GM19035 (cell line): ENCODE data around the gene WSB2.

Experiments
- ATAC-seq: cut with Tn5 transposase; IDR thresholded peaks from one replicate; pipeline ENCODE4 v1.9.1; 2021; ENCODE audit not compliant: unreplicated experiment

WSB2 gene

GRCh38 chr12:118063576-118064391 lies 2.8 kb upstream of the WSB2 start:
- no peak for ATAC-seq

GRCh38 chr12:118061873-118062843 lies 1.2 kb upstream of the WSB2 start:
- no peak for ATAC-seq

GRCh38 chr12:118060301-118061010 lies 523 bp downstream of the WSB2 start:
- ATAC-seq: peak; percentile 42

- no peak for ATAC-seq
Measured at GRCh38 chr12:118059341-118060191, 1.4 kb downstream of the WSB2 start.

- ATAC-seq: no peak
Measured at GRCh38 chr12:118058881-118059280, 2.1 kb downstream of the WSB2 start.

- no peak for ATAC-seq
Measured at GRCh38 chr12:118058227-118058626, 2.8 kb downstream of the WSB2 start.

GRCh38 chr12:118055865-118056773 lies 4.9 kb downstream of the WSB2 start:
- no peak for ATAC-seq

GRCh38 chr12:118055144-118055557 lies 5.8 kb downstream of the WSB2 start:
- ATAC-seq: peak; percentile 70

- ATAC-seq: no peak
Measured at GRCh38 chr12:118053071-118053985, 7.7 kb downstream of the WSB2 start.

GRCh38 chr12:118052324-118053070 lies 8.5 kb downstream of the WSB2 start:
- ATAC-seq: no peak

- ATAC-seq: no peak
Measured at GRCh38 chr12:118050972-118051910, 9.7 kb downstream of the WSB2 start.

GRCh38 chr12:118046430-118046829 lies 14.5 kb downstream of the WSB2 start:
- no peak for ATAC-seq

GRCh38 chr12:118044577-118044976 lies 16.4 kb downstream of the WSB2 start:
- ATAC-seq: no peak

- ATAC-seq: no peak
Measured at GRCh38 chr12:118044075-118044474, 16.9 kb downstream of the WSB2 start.

- ATAC-seq: no peak
Measured at GRCh38 chr12:118042091-118042490, 18.9 kb downstream of the WSB2 start.

- ATAC-seq: no peak
Measured at GRCh38 chr12:118038137-118038536, 22.8 kb downstream of the WSB2 start.
